Keratinocyte (primary cell): Measurements from ENCODE around the gene TMEM207. TPM values are rescaled to one million over a fixed set of nuclear protein-coding genes. Genes with fewer than 3 reads are reported as not detected.

Source experiments
- DNase-seq: peaks from one replicate; pipeline ENCODE4 v3.0.0-alpha.2; 2011; ENCODE audit warnings: low read depth, missing footprints, low spot score
- FAIRE-seq: peaks from 2 replicates; lab custom pipeline; 2011; peaks lifted over from hg19 to GRCh38; lab: Jason Lieb, UNC
- H2AFZ ChIP-seq: 2 replicates; pipeline ENCODE4 v1.6.0; 2012; ENCODE audit warnings: low read length, control low read depth, inconsistent platforms; ENCODE audit not compliant: control insufficient read depth
- H3K27ac ChIP-seq: 2 replicates; pipeline ENCODE4 v1.5.1; 2011; ENCODE audit warnings: low read length; ENCODE audit not compliant: control insufficient read depth, insufficient read depth
- H3K27me3 ChIP-seq: 3 replicates; pipeline ENCODE4 v1.6.0; 2011; ENCODE audit warnings: low read length; ENCODE audit not compliant: control insufficient read depth, insufficient read depth; ENCODE audit errors: extremely low read depth
- H3K36me3 ChIP-seq, 2 experiments: 2 replicates in 1 of 2; 3 replicates in 1 of 2; pipeline ENCODE4 v1.5.1; 2011; ENCODE audit warnings: low read length in 2 of 2, mild to moderate bottlenecking in 1 of 2; ENCODE audit not compliant: control insufficient read depth in 2 of 2, insufficient read depth in 2 of 2; ENCODE audit errors: extremely low read depth in 1 of 2
- H3K4me1 ChIP-seq: 3 replicates; pipeline ENCODE4 v1.5.1; 2011; ENCODE audit warnings: low read length; ENCODE audit not compliant: control insufficient read depth, insufficient read depth; ENCODE audit errors: extremely low read depth
- H3K4me2 ChIP-seq: 3 replicates; pipeline ENCODE4 v1.6.0; 2011; ENCODE audit warnings: low read depth, low read length; ENCODE audit not compliant: control insufficient read depth, insufficient read depth; ENCODE audit errors: extremely low read depth
- H3K4me3 ChIP-seq, 3 experiments: fragments of 200-600 bp in 1 of 3; sonication (generic) in 1 of 3; 2 replicates in 2 of 3; 3 replicates in 1 of 3; pipeline ENCODE4 v1.5.1; 2011 to 2016; ENCODE audit warnings: low read length in 3 of 3, mild to moderate bottlenecking in 3 of 3, control low read depth in 2 of 3, inconsistent platforms in 1 of 3, low read depth in 1 of 3, mixed read lengths in 1 of 3, mixed run types in 1 of 3, moderate library complexity in 1 of 3; ENCODE audit not compliant: control insufficient read depth in 2 of 3, insufficient read depth in 2 of 3; ENCODE audit errors: extremely low read depth in 1 of 3
- H3K79me2 ChIP-seq: 2 replicates; pipeline ENCODE4 v1.6.0; 2012; ENCODE audit warnings: low read length; ENCODE audit not compliant: control insufficient read depth, insufficient read depth
- H3K9ac ChIP-seq: 3 replicates; pipeline ENCODE4 v1.6.0; 2011; ENCODE audit warnings: low read length; ENCODE audit not compliant: control insufficient read depth, insufficient read depth; ENCODE audit errors: extremely low read depth
- H3K9me1 ChIP-seq: 3 replicates; pipeline ENCODE4 v1.6.0; 2011; ENCODE audit warnings: low read length; ENCODE audit not compliant: control insufficient read depth, insufficient read depth; ENCODE audit errors: extremely low read depth
- H3K9me3 ChIP-seq: 2 replicates; pipeline ENCODE4 v1.5.1; 2012; ENCODE audit warnings: low read depth, low read length; ENCODE audit not compliant: control insufficient read depth
- H4K20me1 ChIP-seq: 3 replicates; pipeline ENCODE4 v1.6.0; 2011; ENCODE audit warnings: low read length; ENCODE audit not compliant: control insufficient read depth, insufficient read depth; ENCODE audit errors: extremely low read depth
- CTCF ChIP-seq, 3 experiments: IDR thresholded peaks in 1 of 3; conservative IDR thresholded peaks in 1 of 3; optimal IDR thresholded peaks in 1 of 3; 2 replicates in 2 of 3; 3 replicates in 1 of 3; pipeline versions ENCODE3 to v1.5.1; 2011; ENCODE audit warnings: low read length in 3 of 3, mild to moderate bottlenecking in 3 of 3, moderate library complexity in 2 of 3, control low read depth in 1 of 3, inconsistent platforms in 1 of 3; ENCODE audit not compliant: insufficient read depth in 2 of 3; ENCODE audit errors: extremely low read depth in 1 of 3
- EZH2 ChIP-seq: IDR thresholded peaks from one replicate; pipeline ENCODE4 v1.6.1; 2012; ENCODE audit warnings: inconsistent platforms, mild to moderate bottlenecking, low read length, moderate library complexity
- dilution Hi-C: fragments of 300-500 bp; cut with MboI; formaldehyde crosslinking; loops from one replicate; pipeline ENCODE4 v1.7.0; 2020; ENCODE audit warnings: low sequenced_read_pairs; ENCODE audit not compliant: extremely low pct_ligation_motif_present
- polyA plus RNA-seq, 5 experiments: library from polyadenylated mRNA; depleted of rRNA in 3 of 5; stranded (reverse) in 3 of 5; stranded (forward) in 1 of 5; unstranded in 1 of 5; fragments of >200 nt; gene quantifications; 1 replicate in 1 of 5; 2 replicates in 3 of 5; 3 replicates in 1 of 5; pipeline versions ENCODE4 v1.2.1 to v1.2.3, GENCODE V29; 2011 to 2012; ENCODE audit warnings: missing spikeins in 2 of 5, low read depth in 1 of 5, low replicate concordance in 1 of 5

Gene TMEM207
- polyA plus RNA-seq, 1 donor (not counting 4 experiments of a cell fraction or from before 2014, with no cell fraction given): not detected

DNA sequence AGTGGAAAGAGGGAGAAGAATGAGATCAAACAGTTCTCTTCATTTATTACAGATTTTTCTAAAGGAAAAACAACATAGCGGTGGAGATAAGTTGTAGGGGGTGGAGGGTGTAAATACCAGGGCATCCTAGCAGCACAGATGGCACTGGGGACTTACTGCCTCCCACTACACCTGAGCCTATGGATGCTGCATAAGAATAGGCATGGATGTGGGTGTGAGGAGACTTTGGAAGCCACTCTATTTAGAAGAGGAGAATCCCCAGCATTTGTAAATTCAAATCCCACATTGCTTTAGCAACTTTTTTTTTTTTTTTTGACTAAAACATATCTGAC lies 36.8 kb upstream of the TMEM207 start:
- Histone ChIP-seq H3K36me3 (no peaks in the 10 kb centered on the region), H3K4me1 (peaks cover 4% of the 10 kb centered on the region), H3K9me1 (no peaks in the 10 kb centered on the region), H3K4me3 (no peak overlapping the region), H3K27me3 (no peaks in the 10 kb centered on the region), H3K9me3 (no peaks in the 10 kb centered on the region), H2AFZ (no peak overlapping the region), H3K4me2 (peak overlapping the region; percentile 19), H4K20me1 (no peaks in the 10 kb centered on the region), H3K27ac (no peak overlapping the region), H3K79me2 (no peaks in the 10 kb centered on the region), H3K9ac (no peak overlapping the region)
- DNase-seq: no peak
- no peak for TF ChIP-seq CTCF (optimal IDR thresholded peaks at IDR 0.05 in 1 of 3, IDR thresholded peaks at IDR 0.05 in 1 of 3, conservative IDR thresholded peaks at IDR 0.05 in 1 of 3; ENCODE audit: extremely low read depth in 1 of 3, insufficient read depth in 2 of 3, low read length in 3 of 3)
- dilution Hi-C loops: no loop called here
- FAIRE-seq: no peak

- TF ChIP-seq CTCF (optimal IDR thresholded peaks at IDR 0.05 in 1 of 3, IDR thresholded peaks at IDR 0.05 in 1 of 3, conservative IDR thresholded peaks at IDR 0.05 in 1 of 3; ENCODE audit: extremely low read depth in 1 of 3, insufficient read depth in 2 of 3, low read length in 3 of 3): no peak
- no peak for TF ChIP-seq EZH2
- no peak overlapping the region for H3K4me2 ChIP-seq
- H3K9me1 ChIP-seq: no peaks in the 10 kb centered on the region
- no peaks in the 10 kb centered on the region for H3K79me2 ChIP-seq
- no peaks in the 10 kb centered on the region for H3K27me3 ChIP-seq
- H3K4me3 ChIP-seq: no peak overlapping the region
- FAIRE-seq (peak; percentile 44), DNase-seq (no peak)
- dilution Hi-C loops: no loop called here
- no peak overlapping the region for H3K9ac ChIP-seq
- H2AFZ ChIP-seq: no peak overlapping the region
- H3K4me1 ChIP-seq: peaks cover 4% of the 10 kb centered on the region
- H4K20me1 ChIP-seq: no peaks in the 10 kb centered on the region
- H3K9me3 ChIP-seq: no peaks in the 10 kb centered on the region
- no peak overlapping the region for H3K27ac ChIP-seq
- H3K36me3 ChIP-seq: no peaks in the 10 kb centered on the region
Observed at GRCh38 chr3:190485830-190486532, 36.3 kb upstream of the TMEM207 start.
